Cardiac muscle cell (in vitro differentiated cells and primary cell): ENCODE data around the gene TECTB. TPM values are rescaled to one million over a fixed set of nuclear protein-coding genes. Genes with fewer than 3 reads are reported as not detected.
A peak's percentile ranks its signal among the peaks of the same experiment; 100 is the strongest.

Experiments
- DNase-seq, 2 donors: peaks; one replicate each; pipeline versions ENCODE4 v3.0.0 to v3.0.0-alpha.2; 2010 to 2017; ENCODE audit warnings: low read depth in 1 of 2, low spot score in 1 of 2
- H3K27ac ChIP-seq: fragments of 200-600 bp; sonication (generic); 2 replicates; pipeline ENCODE4 v1.5.1; 2016
- H3K27me3 ChIP-seq: fragments of 200-600 bp; sonication (generic); 2 replicates; pipeline ENCODE4 v1.6.0; 2016; ENCODE audit warnings: control low read depth
- H3K36me3 ChIP-seq: fragments of 200-600 bp; sonication (generic); 2 replicates; pipeline ENCODE4 v1.5.1; 2016; ENCODE audit warnings: control low read depth
- H3K4me1 ChIP-seq: fragments of 200-600 bp; sonication (generic); 2 replicates; pipeline ENCODE4 v1.8.1; 2017; ENCODE audit warnings: low read depth, mild to moderate bottlenecking, mixed run types
- H3K4me3 ChIP-seq: fragments of 200-600 bp; sonication (generic); 2 replicates; pipeline ENCODE4 v1.5.1; 2016; ENCODE audit warnings: mild to moderate bottlenecking
- H3K9me3 ChIP-seq: fragments of 200-600 bp; sonication (generic); 2 replicates; pipeline ENCODE4 v1.5.1; 2017; ENCODE audit warnings: low read depth, mild to moderate bottlenecking, control low read depth
- CTCF ChIP-seq: IDR thresholded peaks from 2 replicates; pipeline ENCODE4 v1.5.1; 2012; ENCODE audit warnings: low read depth, mild to moderate bottlenecking, low read length
- polyA plus RNA-seq: library from polyadenylated mRNA; unstranded; fragments of >200 nt; fragmentation: Nextera tagmentation; extraction: Ambion mirVana; gene quantifications from 2 replicates; pipeline ENCODE4 v1.2.1, GENCODE V29; 2016
- total RNA-seq: library from RNA; depleted of rRNA; stranded (reverse); fragments of >200 nt; gene quantifications from 2 replicates; pipeline ENCODE4 v1.2.3, GENCODE V29; 2016

The TECTB gene
- total and polyA plus RNA-seq, 2 experiments from 2014 or later = not detected

- Histone ChIP-seq H3K4me1 (peaks cover 26% of the 10 kb centered on the region), H3K27me3 (no peaks in the 10 kb centered on the region), H3K36me3 (no peaks in the 10 kb centered on the region), H3K27ac (no peak overlapping the region), H3K9me3 (no peaks in the 10 kb centered on the region), H3K4me3 (no peak overlapping the region)
- TF ChIP-seq CTCF = no peak
- DNase-seq = no peak
These were observed 16.3 kb downstream of the TECTB start for GRCh38 chr10:112299456-112299855.

GRCh38 chr10:112302335-112302734, 19.1 kb downstream of the TECTB start:
- Histone ChIP-seq H3K27ac (no peak overlapping the region), H3K9me3 (no peaks in the 10 kb centered on the region), H3K27me3 (no peaks in the 10 kb centered on the region), H3K36me3 (no peaks in the 10 kb centered on the region), H3K4me3 (no peak overlapping the region), H3K4me1 (peaks cover 20% of the 10 kb centered on the region)
- no peak for DNase-seq
- TF ChIP-seq CTCF = no peak

- H3K4me1 ChIP-seq = peaks cover 21% of the 10 kb centered on the region
- no peak for DNase-seq
These were observed 20.3 kb downstream of the TECTB start for GRCh38 chr10:112303528-112303927.

GRCh38 chr10:112304267-112304859, 21.2 kb downstream of the TECTB start:
- H3K9me3 ChIP-seq = no peaks in the 10 kb centered on the region
- TF ChIP-seq CTCF = no peak
- H3K27ac ChIP-seq = no peak overlapping the region
- no peaks in the 10 kb centered on the region for H3K36me3 ChIP-seq
- no peak overlapping the region for H3K4me3 ChIP-seq
- peaks cover 15% of the 10 kb centered on the region for H3K4me1 ChIP-seq
- DNase-seq = no peak
- no peaks in the 10 kb centered on the region for H3K27me3 ChIP-seq

More at GRCh38 chr10:112303528-112303927, 20.3 kb downstream of the TECTB start:
- Histone ChIP-seq H3K27me3 (no peaks in the 10 kb centered on the region), H3K9me3 (no peaks in the 10 kb centered on the region), H3K27ac (no peak overlapping the region), H3K4me3 (no peak overlapping the region), H3K36me3 (no peaks in the 10 kb centered on the region)
- TF ChIP-seq CTCF = no peak

- peak; percentile 76 for TF ChIP-seq CTCF
- no peaks in the 10 kb centered on the region for H3K27me3 ChIP-seq
- H3K9me3 ChIP-seq = no peaks in the 10 kb centered on the region
- H3K4me3 ChIP-seq = no peak overlapping the region
- H3K36me3 ChIP-seq = no peaks in the 10 kb centered on the region
- H3K27ac ChIP-seq = peak overlapping the region; percentile 72
- peaks cover 15% of the 10 kb centered on the region for H3K4me1 ChIP-seq
- DNase-seq = peak; percentile 40 to 74
These were observed 24.3 kb downstream of the TECTB start for GRCh38 chr10:112307358-112308124.
